Astrocyte of the spinal cord (primary cell): ENCODE results near the gene BICD1.
"Not testable (repeated sequence)": the region's sequence is repeated elsewhere in the genome, so short reads cannot be mapped to it uniquely, and the experiment has no call there.

ENCODE experiments used
- DNase-seq: peaks from one replicate; pipeline ENCODE4 v3.0.0; 2011; ENCODE audit warnings: low read depth, low spot score
- H3K4me3 ChIP-seq: 2 replicates; pipeline ENCODE4 v1.5.1; 2011; ENCODE audit warnings: low read depth, mild to moderate bottlenecking, low read length, moderate library complexity
- CTCF ChIP-seq: IDR thresholded peaks from 2 replicates; pipeline ENCODE4 v1.5.1; 2012; ENCODE audit warnings: low read depth, mild to moderate bottlenecking, low read length, inconsistent platforms
- in situ Hi-C: cut with HindIII; loops from 2 replicates; pipeline ENCODE4 v1.10.0; 2017; ENCODE audit warnings: low sequenced_read_pairs

BICD1 gene

GRCh38 chr12:32270818-32271710 is 164.4 kb downstream of the BICD1 start:
- in situ Hi-C loops = no loop called here
- no peak for TF ChIP-seq CTCF
- DNase-seq = peak; percentile 36
- H3K4me3 ChIP-seq = no peak overlapping the region

GRCh38 chr12:32272465-32272864 is 165.8 kb downstream of the BICD1 start:
- H3K4me3 ChIP-seq = no peak overlapping the region
- no peak for DNase-seq
- in situ Hi-C loops = no loop called here
- no peak for TF ChIP-seq CTCF

- peak; percentile 38 for DNase-seq
- no peak overlapping the region for H3K4me3 ChIP-seq
Measured at GRCh38 chr12:32273063-32273522, 166.4 kb downstream of the BICD1 start.

GRCh38 chr12:32273712-32274111 is 167.1 kb downstream of the BICD1 start:
- TF ChIP-seq CTCF = no peak
- no peak overlapping the region for H3K4me3 ChIP-seq
- DNase-seq = no peak
- in situ Hi-C loops = no loop called here

More at GRCh38 chr12:32273063-32273522, 166.4 kb downstream of the BICD1 start:
- TF ChIP-seq CTCF = no peak
- in situ Hi-C loops = no loop called here

GRCh38 chr12:32274665-32275064 is 168.0 kb downstream of the BICD1 start:
- in situ Hi-C loops = no loop called here
- H3K4me3 ChIP-seq = no peak overlapping the region
- no peak for DNase-seq
- TF ChIP-seq CTCF = no peak

- in situ Hi-C loops, DNase-seq, H3K4me3 ChIP-seq: not testable (repeated sequence)
Measured at GRCh38 chr12:32275520-32275919, 168.9 kb downstream of the BICD1 start.

GRCh38 chr12:32277774-32278173 is 171.1 kb downstream of the BICD1 start:
- no peak overlapping the region for H3K4me3 ChIP-seq
- TF ChIP-seq CTCF = no peak
- in situ Hi-C loops = no loop called here
- DNase-seq = no peak
